WERI-Rb-1 (cell line): ENCODE results near the gene ELOVL6.

Experiments used
- DNase-seq: peaks from one replicate; pipeline ENCODE4 v3.0.0-alpha.2; 2020
- H3K27ac ChIP-seq: fragments of 250-450 bp; sonication (Bioruptor Pico); 2 replicates; pipeline ENCODE4 v1.5.1; 2020; ENCODE audit warnings: mild to moderate bottlenecking, moderate library complexity
- H3K27me3 ChIP-seq: fragments of 250-450 bp; sonication (Bioruptor Pico); 2 replicates; pipeline ENCODE4 v1.5.1; 2021; ENCODE audit warnings: mild to moderate bottlenecking, low read depth, moderate library complexity; ENCODE audit not compliant: insufficient read depth, severe bottlenecking
- H3K36me3 ChIP-seq: fragments of 250-450 bp; sonication (Bioruptor Pico); 2 replicates; pipeline ENCODE4 v1.5.1; 2020; ENCODE audit warnings: mild to moderate bottlenecking, moderate library complexity
- H3K4me3 ChIP-seq: 2 replicates; pipeline ENCODE4 v1.5.1; 2011; ENCODE audit warnings: low read depth, mild to moderate bottlenecking, control low read depth, low read length
- H3K9me3 ChIP-seq: fragments of 250-450 bp; sonication (Bioruptor Pico); 2 replicates; pipeline ENCODE4 v1.5.1; 2021; ENCODE audit warnings: mild to moderate bottlenecking, moderate library complexity; ENCODE audit not compliant: severe bottlenecking
- TF ChIP-seq, protein P1 (sequence below): IDR thresholded peaks from 2 replicates; pipeline ENCODE4 v1.5.1; 2011; ENCODE audit warnings: low read depth, mild to moderate bottlenecking, control low read depth, inconsistent platforms, low read length

The ELOVL6 gene

DNA sequence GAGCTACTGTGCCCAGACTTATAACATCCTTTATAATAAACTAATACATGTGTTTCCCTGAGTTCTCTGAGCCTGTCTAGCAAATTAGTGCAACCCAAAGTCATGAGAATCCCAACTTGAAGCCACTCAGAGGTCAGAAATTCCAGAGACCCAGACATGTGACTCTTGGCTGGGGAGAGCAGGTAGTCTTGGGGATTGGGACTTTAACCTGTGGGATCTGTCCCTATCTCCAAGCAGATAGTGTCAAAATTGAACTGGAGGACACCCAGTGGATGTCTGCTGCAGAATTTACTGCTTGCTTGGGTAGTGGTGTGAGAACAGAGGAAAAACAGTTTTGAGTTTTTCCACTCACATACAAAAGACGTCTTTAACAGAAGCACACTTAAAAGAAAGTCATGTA, 26.4 kb downstream of the ELOVL6 start:
- Histone ChIP-seq H3K36me3 (no peaks in the 10 kb centered on the region), H3K9me3 (no peaks in the 10 kb centered on the region), H3K27ac (no peak overlapping the region), H3K27me3 (no peaks in the 10 kb centered on the region), H3K4me3 (no peak overlapping the region)
- no peak for DNase-seq
- TF ChIP-seq, protein P1, sequence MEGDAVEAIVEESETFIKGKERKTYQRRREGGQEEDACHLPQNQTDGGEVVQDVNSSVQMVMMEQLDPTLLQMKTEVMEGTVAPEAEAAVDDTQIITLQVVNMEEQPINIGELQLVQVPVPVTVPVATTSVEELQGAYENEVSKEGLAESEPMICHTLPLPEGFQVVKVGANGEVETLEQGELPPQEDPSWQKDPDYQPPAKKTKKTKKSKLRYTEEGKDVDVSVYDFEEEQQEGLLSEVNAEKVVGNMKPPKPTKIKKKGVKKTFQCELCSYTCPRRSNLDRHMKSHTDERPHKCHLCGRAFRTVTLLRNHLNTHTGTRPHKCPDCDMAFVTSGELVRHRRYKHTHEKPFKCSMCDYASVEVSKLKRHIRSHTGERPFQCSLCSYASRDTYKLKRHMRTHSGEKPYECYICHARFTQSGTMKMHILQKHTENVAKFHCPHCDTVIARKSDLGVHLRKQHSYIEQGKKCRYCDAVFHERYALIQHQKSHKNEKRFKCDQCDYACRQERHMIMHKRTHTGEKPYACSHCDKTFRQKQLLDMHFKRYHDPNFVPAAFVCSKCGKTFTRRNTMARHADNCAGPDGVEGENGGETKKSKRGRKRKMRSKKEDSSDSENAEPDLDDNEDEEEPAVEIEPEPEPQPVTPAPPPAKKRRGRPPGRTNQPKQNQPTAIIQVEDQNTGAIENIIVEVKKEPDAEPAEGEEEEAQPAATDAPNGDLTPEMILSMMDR = no peak

DNA sequence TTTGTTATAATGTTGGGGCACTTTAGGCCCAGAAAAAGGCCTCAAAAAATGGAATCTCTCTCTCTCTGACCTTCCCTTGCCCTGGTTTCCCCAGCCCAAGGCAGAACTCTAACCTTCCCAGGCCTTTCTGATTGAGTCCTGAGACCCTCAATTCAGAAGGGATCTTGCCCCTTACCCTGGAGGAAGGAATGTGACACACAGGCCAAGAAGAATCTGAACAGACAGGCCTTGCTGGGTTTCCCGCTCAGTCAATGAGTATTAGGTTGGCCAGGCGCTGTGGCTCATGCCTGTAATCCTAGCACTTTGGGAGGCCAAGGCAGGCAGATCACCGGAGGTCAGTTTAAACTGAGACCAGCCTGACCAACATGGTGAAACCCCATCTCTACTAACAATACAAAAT, 27.6 kb downstream of the ELOVL6 start:
- no peaks in the 10 kb centered on the region for H3K36me3 ChIP-seq

DNA sequence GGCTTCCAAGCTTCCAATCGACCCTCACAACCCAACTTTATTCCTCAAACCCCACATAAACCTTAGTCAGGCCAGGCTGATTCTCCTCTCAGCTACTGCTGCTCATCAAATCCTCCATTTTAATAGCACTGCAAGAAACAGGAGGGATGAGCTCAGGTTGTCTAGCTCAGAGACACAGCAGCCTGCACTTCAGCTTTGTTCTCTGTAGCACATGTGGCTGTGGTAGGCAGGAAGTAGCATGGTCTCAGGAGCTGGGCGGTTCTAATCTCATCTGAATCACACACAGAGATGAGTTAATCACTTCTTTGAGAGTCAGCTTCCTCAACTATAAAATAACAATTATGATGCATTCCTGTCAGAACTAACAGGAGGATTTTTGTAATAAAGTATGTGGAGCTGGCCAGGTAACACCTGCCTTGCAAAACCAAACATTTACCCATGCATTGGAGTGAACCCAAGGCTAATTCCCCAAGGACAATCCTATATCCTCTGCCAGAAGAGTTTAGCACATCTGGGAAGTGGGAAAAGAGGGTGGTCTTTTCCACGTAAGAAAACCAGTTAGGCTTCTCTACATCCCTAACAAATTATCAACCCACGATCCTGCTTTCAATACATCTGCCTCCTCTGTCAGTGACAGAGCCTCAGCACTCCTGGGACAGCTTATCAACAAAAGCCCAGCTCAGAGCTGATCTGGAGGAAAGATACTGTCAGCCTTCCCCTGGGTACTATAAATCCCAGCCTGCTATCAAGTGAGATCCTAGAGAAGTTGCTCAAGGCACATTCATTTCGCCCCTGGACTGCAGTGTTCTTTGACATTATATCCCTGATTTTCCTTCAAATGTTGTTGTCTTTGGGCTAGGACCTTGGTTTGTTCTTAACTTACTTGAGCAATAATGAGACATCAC, 32.8 kb downstream of the ELOVL6 start:
- TF ChIP-seq, protein P1 = no peak
- Histone ChIP-seq H3K9me3 (no peaks in the 10 kb centered on the region), H3K4me3 (no peak overlapping the region), H3K36me3 (peaks cover 2% of the 10 kb centered on the region; the same call in 1 of the 2 replicates), H3K27me3 (no peaks in the 10 kb centered on the region), H3K27ac (no peak overlapping the region)
- DNase-seq = no peak

More for the DNA sequence above, 27.6 kb downstream of the ELOVL6 start:
- no peak overlapping the region for H3K4me3 ChIP-seq
- TF ChIP-seq, protein P1 = no peak
- no peaks in the 10 kb centered on the region for H3K27me3 ChIP-seq
- DNase-seq = no peak
- no peak overlapping the region for H3K27ac ChIP-seq
- no peaks in the 10 kb centered on the region for H3K9me3 ChIP-seq

DNA sequence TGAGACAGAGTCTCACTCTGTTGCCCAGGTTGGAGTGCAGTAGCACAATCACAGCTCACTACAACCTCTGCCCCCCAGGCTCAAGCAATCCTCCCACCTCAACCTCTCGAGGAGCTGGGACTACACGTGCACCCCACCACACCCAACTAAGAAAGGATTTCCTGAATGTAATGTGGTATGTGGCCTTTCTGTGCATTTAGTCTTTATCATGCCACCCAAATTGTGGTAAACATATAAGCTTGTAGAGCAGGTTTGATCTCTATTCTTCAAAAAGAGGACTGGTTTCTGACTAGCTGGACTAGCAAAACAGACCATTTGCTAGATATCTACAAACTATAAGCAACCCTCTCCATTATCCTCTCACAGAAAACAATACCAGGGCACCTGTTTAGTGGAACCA, 33.6 kb downstream of the ELOVL6 start:
- Histone ChIP-seq H3K27ac (no peak overlapping the region), H3K4me3 (no peak overlapping the region), H3K27me3 (no peaks in the 10 kb centered on the region), H3K36me3 (peaks cover 2% of the 10 kb centered on the region; the same call in 1 of the 2 replicates), H3K9me3 (no peaks in the 10 kb centered on the region)
- DNase-seq = no peak
- TF ChIP-seq, protein P1 = no peak

DNA sequence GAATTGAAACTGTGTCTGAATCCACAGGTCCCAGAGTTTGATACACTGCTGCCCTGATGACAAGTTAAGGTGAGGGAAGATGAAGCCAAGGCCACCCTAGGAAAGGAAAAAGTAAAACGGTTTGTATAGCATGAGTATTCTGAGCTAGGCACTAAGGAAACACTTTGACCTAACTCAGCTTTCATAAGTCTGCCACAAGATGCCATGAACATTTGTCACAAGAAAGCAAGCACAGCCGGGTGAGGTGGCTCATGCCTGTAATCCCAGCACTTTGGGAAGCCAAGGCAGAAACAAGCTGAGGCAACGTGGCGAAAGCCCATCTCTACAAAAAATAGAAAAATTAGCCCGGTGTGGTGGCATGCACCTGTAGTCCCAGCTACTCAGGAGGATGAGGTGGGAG, 34.2 kb downstream of the ELOVL6 start:
- no peaks in the 10 kb centered on the region for H3K27me3 ChIP-seq
- H3K4me3 ChIP-seq = no peak overlapping the region
- no peak for DNase-seq
- H3K9me3 ChIP-seq = no peaks in the 10 kb centered on the region
- TF ChIP-seq, protein P1 = no peak
- no peak overlapping the region for H3K27ac ChIP-seq
- peaks cover 2% of the 10 kb centered on the region; the same call in 1 of the 2 replicates for H3K36me3 ChIP-seq
